Peyer's patch (tissue), 4 donors: Measurements from ENCODE around the gene KCNIP4. TPM values are rescaled to one million over a fixed set of nuclear protein-coding genes. Genes with fewer than 3 reads are reported as not detected.

Experiments
- DNase-seq, 3 donors: peaks; one replicate each; pipeline ENCODE4 v3.0.0-alpha.2; 2017 to 2019
- H3K27ac ChIP-seq, 4 donors: fragments of 200-600 bp; sonication (generic); one replicate each; pipeline ENCODE4 v1.5.1; 2016 to 2019
- H3K27me3 ChIP-seq, 2 donors: fragments of 200-600 bp; sonication (generic); one replicate each; pipeline ENCODE4 v1.5.1; 2019
- H3K36me3 ChIP-seq, 3 donors: fragments of 200-600 bp; sonication (generic); one replicate each; pipeline ENCODE4 v1.5.1; 2016 to 2019
- H3K4me1 ChIP-seq, 4 donors: fragments of 200-600 bp; sonication (generic); one replicate each; pipeline ENCODE4 v1.5.1; 2016 to 2019
- H3K4me3 ChIP-seq, 4 donors: fragments of 200-600 bp; sonication (generic); 1 replicate in 3 of 4; 2 replicates in 1 of 4; pipeline ENCODE4 v1.5.1; 2016 to 2019; ENCODE audit warnings: mild to moderate bottlenecking in 1 of 4
- H3K9me3 ChIP-seq, 4 donors: fragments of 200-600 bp; sonication (generic); one replicate each; pipeline ENCODE4 v1.5.1; 2016 to 2019; ENCODE audit warnings: mild to moderate bottlenecking in 1 of 4
- CTCF ChIP-seq, 6 experiments: fragments of 450-650 bp in 4 of 6; fragments of 200-600 bp in 2 of 6; sonication (generic) in 1 of 6; IDR thresholded peaks; one replicate each; pipeline ENCODE4 v1.5.1; 2017 to 2019; ENCODE audit warnings: antibody characterized with exemption in 6 of 6, mild to moderate bottlenecking in 3 of 6, moderate library complexity in 1 of 6
- POLR2A ChIP-seq, 2 donors: fragments of 450-650 bp; IDR thresholded peaks; one replicate each; pipeline ENCODE4 v1.5.1; 2017; ENCODE audit warnings: antibody characterized with exemption in 2 of 2, mild to moderate bottlenecking in 2 of 2, moderate library complexity in 2 of 2
- total RNA-seq, 4 donors: library from RNA; depleted of rRNA; stranded (reverse); fragments of >200 nt; gene quantifications; one replicate each; pipeline ENCODE4 v1.1.0, GENCODE V29; 2016

Gene KCNIP4
- total RNA-seq, 4 donors from 2014 or later, result 2.8 TPM; not detected in 3

GRCh38 chr4:21677173-21677572 is 271.4 kb downstream of the KCNIP4 start:
- DNase-seq, result no peak
- no peak overlapping the region for H3K27ac ChIP-seq
- no peaks in the 10 kb centered on the region for H3K4me1 ChIP-seq
- no peak for TF ChIP-seq POLR2A (IDR thresholded peaks at IDR 0.05)
- TF ChIP-seq CTCF (IDR thresholded peaks at IDR 0.05), result no peak
- no peaks in the 10 kb centered on the region for H3K9me3 ChIP-seq
- H3K4me3 ChIP-seq, result no peak overlapping the region
- no peaks in the 10 kb centered on the region for H3K27me3 ChIP-seq
- no peaks in the 10 kb centered on the region for H3K36me3 ChIP-seq

GRCh38 chr4:21664355-21664754 is 284.2 kb downstream of the KCNIP4 start:
- no peak for DNase-seq
- H3K27me3 ChIP-seq, result no peaks in the 10 kb centered on the region
- H3K4me1 ChIP-seq, result no peaks in the 10 kb centered on the region
- no peaks in the 10 kb centered on the region for H3K36me3 ChIP-seq
- TF ChIP-seq POLR2A (IDR thresholded peaks at IDR 0.05) (no peak), CTCF (IDR thresholded peaks at IDR 0.05) (no peak)
- no peak overlapping the region for H3K4me3 ChIP-seq
- no peak overlapping the region for H3K27ac ChIP-seq
- H3K9me3 ChIP-seq, result no peaks in the 10 kb centered on the region

- no peaks in the 10 kb centered on the region for H3K9me3 ChIP-seq
- no peak for TF ChIP-seq CTCF (IDR thresholded peaks at IDR 0.05)
- TF ChIP-seq POLR2A (IDR thresholded peaks at IDR 0.05), result no peak
- no peak overlapping the region for H3K4me3 ChIP-seq
- H3K27me3 ChIP-seq, result no peaks in the 10 kb centered on the region
- no peak for DNase-seq
- no peaks in the 10 kb centered on the region for H3K36me3 ChIP-seq
- H3K4me1 ChIP-seq, result no peaks in the 10 kb centered on the region
- no peak overlapping the region for H3K27ac ChIP-seq
Measured at GRCh38 chr4:21656832-21657231, 291.7 kb downstream of the KCNIP4 start.

GRCh38 chr4:21655031-21655430 is 293.5 kb downstream of the KCNIP4 start:
- Histone ChIP-seq H3K4me1 (no peaks in the 10 kb centered on the region), H3K4me3 (no peak overlapping the region), H3K9me3 (no peaks in the 10 kb centered on the region), H3K27me3 (no peaks in the 10 kb centered on the region), H3K27ac (no peak overlapping the region), H3K36me3 (no peaks in the 10 kb centered on the region)
- TF ChIP-seq POLR2A (IDR thresholded peaks at IDR 0.05) (no peak), CTCF (IDR thresholded peaks at IDR 0.05) (no peak)
- no peak for DNase-seq

GRCh38 chr4:21652508-21653231 is 295.9 kb downstream of the KCNIP4 start:
- DNase-seq, result no peak
- no peaks in the 10 kb centered on the region for H3K9me3 ChIP-seq
- H3K27ac ChIP-seq, result no peak overlapping the region
- no peak overlapping the region for H3K4me3 ChIP-seq
- TF ChIP-seq POLR2A (IDR thresholded peaks at IDR 0.05), result no peak
- no peak for TF ChIP-seq CTCF (IDR thresholded peaks at IDR 0.05)
- no peaks in the 10 kb centered on the region for H3K4me1 ChIP-seq
- no peaks in the 10 kb centered on the region for H3K27me3 ChIP-seq
- H3K36me3 ChIP-seq, result no peaks in the 10 kb centered on the region
